ENCODE data around the gene HTR3A. TPM values are rescaled to one million over a fixed set of nuclear protein-coding genes. Genes with fewer than 3 reads are reported as not detected.

Gene HTR3A
- total and polyA plus RNA-seq, 7 experiments from 2014 or later, result not detected

Other genes with a start within 250 kb of the HTR3A start
- gene ZW10, start 201.4 kb upstream of the HTR3A start, total RNA-seq, result 10 to 100 TPM in 3 of 5 experiments, 1 to 10 TPM in 2; 5.0 to 19.0 (median 10.2) TPM
- gene ZW10, start 201.4 kb upstream of the HTR3A start, polyA plus RNA-seq, result 10 to 100 TPM; 13.8 to 21.2 TPM
- not detected for gene CLDN25, start 195.3 kb upstream of the HTR3A start, total RNA-seq
- not detected for gene CLDN25, start 195.3 kb upstream of the HTR3A start, polyA plus RNA-seq
- gene USP28, start 99.5 kb upstream of the HTR3A start, total RNA-seq, result 10 to 100 TPM; 12.0 to 50.3 (median 19.0) TPM
- 10 to 100 TPM; 14.6 to 25.8 TPM for gene USP28, start 99.5 kb upstream of the HTR3A start, polyA plus RNA-seq
- not detected for gene HTR3B, start 70.3 kb upstream of the HTR3A start, total RNA-seq
- not detected for gene HTR3B, start 70.3 kb upstream of the HTR3A start, polyA plus RNA-seq
- 10 to 100 TPM in 2 of 5 experiments, 1 to 10 TPM in 3; 3.0 to 22.1 (median 7.2) TPM for gene ZBTB16, start 84.6 kb downstream of the HTR3A start, total RNA-seq
- gene ZBTB16, start 84.6 kb downstream of the HTR3A start, polyA plus RNA-seq, result 10 to 100 TPM in 1 of 2 donors, 1 to 10 TPM in 1; 3.0 to 15.4 TPM